ENCODE measurements around the gene ERLIN1. TPM values are rescaled to one million over a fixed set of nuclear protein-coding genes. Genes with fewer than 3 reads are reported as not detected.

The ERLIN1 gene
- total and polyA plus RNA-seq, 2 experiments from 2014 or later: 7.2 to 20.4 TPM

DNA sequence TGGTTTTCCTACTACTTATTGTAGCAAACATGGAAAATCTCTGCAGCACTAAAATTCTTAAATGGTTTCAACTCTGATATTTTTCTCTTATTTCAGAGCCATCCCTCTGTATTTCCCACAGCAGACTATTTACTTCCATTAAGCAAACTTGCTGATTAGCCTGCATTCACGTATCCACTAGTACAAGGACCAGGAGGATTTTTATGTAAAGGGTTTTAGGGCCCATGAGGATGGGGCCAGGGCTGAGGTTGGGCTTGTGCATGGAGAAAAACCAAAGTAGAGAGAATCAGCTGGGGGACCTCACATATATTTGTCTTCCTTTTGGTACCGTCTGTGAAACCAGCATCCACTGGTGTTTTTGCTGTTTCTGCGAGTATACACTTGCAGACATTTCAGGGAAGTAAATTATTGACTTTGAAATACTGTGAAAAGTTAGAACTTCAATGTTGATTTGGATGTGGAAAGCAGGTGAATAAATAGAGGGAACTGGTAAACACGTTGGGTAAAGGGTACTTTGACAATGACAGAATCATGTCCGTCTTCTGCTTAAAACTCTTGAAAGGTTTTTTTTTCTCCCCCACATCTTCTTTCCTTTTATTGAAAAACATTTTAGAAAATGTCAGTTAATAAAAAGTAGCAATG is 44.3 kb downstream of the ERLIN1 start (continued):
- TF ChIP-seq, protein P1, sequence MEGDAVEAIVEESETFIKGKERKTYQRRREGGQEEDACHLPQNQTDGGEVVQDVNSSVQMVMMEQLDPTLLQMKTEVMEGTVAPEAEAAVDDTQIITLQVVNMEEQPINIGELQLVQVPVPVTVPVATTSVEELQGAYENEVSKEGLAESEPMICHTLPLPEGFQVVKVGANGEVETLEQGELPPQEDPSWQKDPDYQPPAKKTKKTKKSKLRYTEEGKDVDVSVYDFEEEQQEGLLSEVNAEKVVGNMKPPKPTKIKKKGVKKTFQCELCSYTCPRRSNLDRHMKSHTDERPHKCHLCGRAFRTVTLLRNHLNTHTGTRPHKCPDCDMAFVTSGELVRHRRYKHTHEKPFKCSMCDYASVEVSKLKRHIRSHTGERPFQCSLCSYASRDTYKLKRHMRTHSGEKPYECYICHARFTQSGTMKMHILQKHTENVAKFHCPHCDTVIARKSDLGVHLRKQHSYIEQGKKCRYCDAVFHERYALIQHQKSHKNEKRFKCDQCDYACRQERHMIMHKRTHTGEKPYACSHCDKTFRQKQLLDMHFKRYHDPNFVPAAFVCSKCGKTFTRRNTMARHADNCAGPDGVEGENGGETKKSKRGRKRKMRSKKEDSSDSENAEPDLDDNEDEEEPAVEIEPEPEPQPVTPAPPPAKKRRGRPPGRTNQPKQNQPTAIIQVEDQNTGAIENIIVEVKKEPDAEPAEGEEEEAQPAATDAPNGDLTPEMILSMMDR (conservative IDR thresholded peaks at IDR 0.05; ENCODE audit: low read depth in 2 of 2): no peak

DNA sequence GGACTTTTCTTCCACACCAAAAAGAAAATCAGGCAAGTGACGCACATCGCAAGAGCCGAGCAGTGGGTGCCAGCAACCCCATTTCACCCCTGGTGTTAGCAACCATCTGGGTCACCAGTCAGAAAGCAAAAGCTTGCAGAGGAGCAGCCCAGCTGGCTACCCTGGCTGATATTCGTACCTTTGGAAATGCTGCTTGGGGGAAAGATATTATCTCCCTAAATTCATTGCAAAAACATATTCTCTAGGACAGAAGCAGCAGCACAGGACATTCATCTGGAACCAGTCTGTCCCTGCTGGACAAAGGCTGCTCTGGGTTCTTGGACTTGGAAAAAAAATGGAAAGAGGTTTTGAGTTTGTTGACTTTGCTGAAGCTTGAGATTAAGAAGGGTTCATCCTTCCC is 45.8 kb downstream of the ERLIN1 start:
- Histone ChIP-seq H4K20me1 (replicated peaks; ENCODE audit: insufficient read depth) (no peaks in the 10 kb centered on the region), H3K9me2 (ENCODE audit: insufficient read depth) (0 out of 2 replicates have a peak, but pooled peaks cover 4% of the 10 kb centered on the region), H3K4me2 (no peak overlapping the region), H3K27me3 (ENCODE audit: insufficient read depth) (no peaks in the 10 kb centered on the region), H3K27ac (ENCODE audit: low read depth) (no peak overlapping the region), H3K79me2 (replicated peaks; ENCODE audit: insufficient read depth) (no peaks in the 10 kb centered on the region), H2AFZ (peak overlapping the region; percentile 52; the same call in 1 of the 2 replicates), H3F3A (replicated peaks; ENCODE audit: low read depth) (no peaks in the 10 kb centered on the region), H3K36me3 (ENCODE audit: insufficient read depth) (no peaks in the 10 kb centered on the region), H3K4me3 (no peak overlapping the region), H3K4me1 (ENCODE audit: insufficient read depth) (no peaks in the 10 kb centered on the region)
- no peak overlapping the region for H3K4me3 Mint-ChIP-seq
- H3K27me3 Mint-ChIP-seq (ENCODE audit: insufficient read depth, low read depth, poor library complexity): no peaks in the 10 kb centered on the region
- DNase-seq (ENCODE audit: low spot score): no peak
- H3K27ac Mint-ChIP-seq: no peak overlapping the region
- no peak for ATAC-seq
- H3K36me3 Mint-ChIP-seq (ENCODE audit: low read depth): no peaks in the 10 kb centered on the region
- no peaks in the 10 kb centered on the region for H3K4me1 Mint-ChIP-seq
- H3K9me3 Mint-ChIP-seq: peaks cover 8% of the 10 kb centered on the region; the same call in 2 of the 3 replicates
- TF ChIP-seq JUNB (IDR thresholded peaks at IDR 0.05; ENCODE audit: unreplicated experiment) (no peak), EZH2 (IDR thresholded peaks at IDR 0.05; ENCODE audit: low read depth, unreplicated experiment) (no peak), ZNF114 (CRISPR knock-in tag; IDR thresholded peaks at IDR 0.05) (no peak), NANOG (IDR thresholded peaks at IDR 0.05; ENCODE audit: borderline replicate concordance) (no peak), STAT1 (IDR thresholded peaks at IDR 0.05; ENCODE audit: unreplicated experiment) (no peak), CREB1 (CRISPR knock-in tag; IDR thresholded peaks at IDR 0.05; ENCODE audit: low read depth) (no peak), EZH2phosphoT487 (IDR thresholded peaks at IDR 0.05; ENCODE audit: unreplicated experiment) (no peak), ZNF331 (CRISPR knock-in tag; IDR thresholded peaks at IDR 0.05; ENCODE audit: low read depth) (no peak)
- TF ChIP-seq, protein P2, sequence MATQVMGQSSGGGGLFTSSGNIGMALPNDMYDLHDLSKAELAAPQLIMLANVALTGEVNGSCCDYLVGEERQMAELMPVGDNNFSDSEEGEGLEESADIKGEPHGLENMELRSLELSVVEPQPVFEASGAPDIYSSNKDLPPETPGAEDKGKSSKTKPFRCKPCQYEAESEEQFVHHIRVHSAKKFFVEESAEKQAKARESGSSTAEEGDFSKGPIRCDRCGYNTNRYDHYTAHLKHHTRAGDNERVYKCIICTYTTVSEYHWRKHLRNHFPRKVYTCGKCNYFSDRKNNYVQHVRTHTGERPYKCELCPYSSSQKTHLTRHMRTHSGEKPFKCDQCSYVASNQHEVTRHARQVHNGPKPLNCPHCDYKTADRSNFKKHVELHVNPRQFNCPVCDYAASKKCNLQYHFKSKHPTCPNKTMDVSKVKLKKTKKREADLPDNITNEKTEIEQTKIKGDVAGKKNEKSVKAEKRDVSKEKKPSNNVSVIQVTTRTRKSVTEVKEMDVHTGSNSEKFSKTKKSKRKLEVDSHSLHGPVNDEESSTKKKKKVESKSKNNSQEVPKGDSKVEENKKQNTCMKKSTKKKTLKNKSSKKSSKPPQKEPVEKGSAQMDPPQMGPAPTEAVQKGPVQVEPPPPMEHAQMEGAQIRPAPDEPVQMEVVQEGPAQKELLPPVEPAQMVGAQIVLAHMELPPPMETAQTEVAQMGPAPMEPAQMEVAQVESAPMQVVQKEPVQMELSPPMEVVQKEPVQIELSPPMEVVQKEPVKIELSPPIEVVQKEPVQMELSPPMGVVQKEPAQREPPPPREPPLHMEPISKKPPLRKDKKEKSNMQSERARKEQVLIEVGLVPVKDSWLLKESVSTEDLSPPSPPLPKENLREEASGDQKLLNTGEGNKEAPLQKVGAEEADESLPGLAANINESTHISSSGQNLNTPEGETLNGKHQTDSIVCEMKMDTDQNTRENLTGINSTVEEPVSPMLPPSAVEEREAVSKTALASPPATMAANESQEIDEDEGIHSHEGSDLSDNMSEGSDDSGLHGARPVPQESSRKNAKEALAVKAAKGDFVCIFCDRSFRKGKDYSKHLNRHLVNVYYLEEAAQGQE (IDR thresholded peaks at IDR 0.05; ENCODE audit: unreplicated experiment): no peak
- TF ChIP-seq, protein P1 (conservative IDR thresholded peaks at IDR 0.05; ENCODE audit: low read depth in 2 of 2): no peak
- TF ChIP-seq, protein P3, sequence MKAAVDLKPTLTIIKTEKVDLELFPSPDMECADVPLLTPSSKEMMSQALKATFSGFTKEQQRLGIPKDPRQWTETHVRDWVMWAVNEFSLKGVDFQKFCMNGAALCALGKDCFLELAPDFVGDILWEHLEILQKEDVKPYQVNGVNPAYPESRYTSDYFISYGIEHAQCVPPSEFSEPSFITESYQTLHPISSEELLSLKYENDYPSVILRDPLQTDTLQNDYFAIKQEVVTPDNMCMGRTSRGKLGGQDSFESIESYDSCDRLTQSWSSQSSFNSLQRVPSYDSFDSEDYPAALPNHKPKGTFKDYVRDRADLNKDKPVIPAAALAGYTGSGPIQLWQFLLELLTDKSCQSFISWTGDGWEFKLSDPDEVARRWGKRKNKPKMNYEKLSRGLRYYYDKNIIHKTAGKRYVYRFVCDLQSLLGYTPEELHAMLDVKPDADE (IDR thresholded peaks at IDR 0.05): no peak
